GM21526 (cell line): ENCODE measurements around the gene ATG9B.
"Not testable (repeated sequence)": the region's sequence is repeated elsewhere in the genome, so short reads cannot be mapped to it uniquely, and the experiment has no call there.

Experiments
- ATAC-seq: cut with Tn5 transposase; IDR thresholded peaks from one replicate; pipeline ENCODE4 v1.9.1; 2021; ENCODE audit warnings: moderate library complexity; ENCODE audit not compliant: unreplicated experiment, low FRiP score

Gene ATG9B

DNA sequence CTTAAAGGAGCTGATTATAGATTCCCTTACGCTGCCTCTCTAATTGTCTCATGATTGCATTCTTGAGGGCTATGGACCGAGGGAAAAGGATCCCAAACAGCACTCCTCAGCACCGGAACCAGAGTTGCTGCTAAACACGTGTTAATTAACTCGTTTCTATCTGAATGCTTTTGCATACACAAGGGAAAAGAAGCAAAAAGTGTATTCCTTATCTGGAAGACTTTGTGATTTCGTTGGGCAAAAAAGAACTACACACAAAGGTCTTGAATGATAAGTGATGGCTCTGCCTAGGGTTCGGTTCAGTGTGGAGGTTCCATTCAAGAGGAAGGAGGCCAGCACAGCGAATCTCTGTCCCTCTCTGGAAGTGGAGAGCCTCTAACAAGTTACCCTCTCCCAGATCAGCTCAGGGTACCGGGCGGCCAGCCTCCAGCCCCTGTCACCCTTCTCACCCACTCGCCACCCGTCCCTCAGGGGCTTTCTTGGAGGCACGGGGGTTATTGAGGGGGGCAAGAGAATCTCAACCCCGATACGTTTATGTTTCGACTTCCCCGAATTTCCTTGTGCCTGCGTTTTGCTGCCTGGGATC is 34.6 kb upstream of the ATG9B start:
- no peak for ATAC-seq

DNA sequence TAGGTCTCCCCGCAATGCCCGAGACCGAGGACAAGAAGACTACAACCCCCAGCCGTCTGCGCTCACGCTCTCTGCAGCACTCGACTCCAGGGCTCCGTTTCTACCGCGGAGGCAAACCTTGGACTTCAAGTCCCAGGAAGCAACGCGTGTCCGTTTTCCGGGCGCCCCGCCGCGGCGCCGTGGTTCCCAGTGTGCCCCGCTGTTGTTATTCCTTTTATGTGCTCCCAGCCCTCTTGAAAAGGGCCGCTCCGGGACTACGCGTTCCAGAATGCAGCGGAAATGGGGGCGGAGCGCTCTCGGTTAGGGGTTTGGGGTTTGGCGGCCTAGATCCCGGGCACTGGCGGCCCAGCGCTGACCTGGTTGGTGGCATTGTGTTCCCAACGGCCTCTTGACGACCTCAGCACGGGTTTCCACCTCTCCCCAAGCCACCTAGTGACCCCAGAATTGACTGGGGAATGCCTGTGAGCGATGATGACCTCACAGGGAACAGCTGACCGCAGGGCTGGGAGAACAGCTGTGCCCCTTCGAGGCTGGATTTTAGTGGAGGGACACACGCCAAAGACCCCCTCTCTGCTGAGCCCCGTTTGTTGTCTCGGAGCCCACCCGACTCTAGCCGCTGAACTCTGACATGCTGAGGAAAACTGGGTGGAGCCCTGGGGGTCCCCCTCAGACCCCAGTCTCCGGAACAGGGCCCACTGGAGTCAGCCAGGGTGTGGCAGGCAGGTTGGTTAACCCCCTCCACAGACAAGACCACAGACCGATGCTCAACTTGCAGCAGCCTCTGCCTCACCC is 33.9 kb upstream of the ATG9B start:
- peak; percentile 87 for ATAC-seq

DNA sequence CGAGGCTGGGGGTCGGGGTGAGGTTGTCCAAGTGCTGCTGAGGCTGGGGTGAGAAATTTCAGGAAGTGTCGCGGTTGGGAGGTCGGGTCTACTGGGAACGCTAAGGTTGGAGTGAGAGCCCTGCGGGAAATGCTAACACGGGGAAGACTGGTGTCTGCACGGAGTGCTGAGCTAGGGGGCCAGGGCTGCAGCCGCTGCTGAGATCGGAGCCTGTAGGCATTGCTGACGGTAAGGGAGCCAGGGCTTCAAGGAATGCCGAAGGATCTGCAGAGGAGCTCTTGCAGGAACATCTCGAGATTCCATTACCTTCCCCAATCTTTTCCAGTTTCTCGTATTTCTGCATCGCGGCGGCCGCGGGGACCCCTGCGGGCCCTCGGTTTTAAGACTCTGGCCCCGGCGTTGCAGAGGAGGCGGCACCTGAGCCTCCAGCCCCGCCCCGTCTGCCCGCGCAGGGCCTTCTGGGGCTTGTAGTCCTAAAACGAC is 33.3 kb upstream of the ATG9B start, which contains the start of gene CDK5:
Gene CDK5 (minus strand): TSS at position 392 of the 483 bp plus-strand sequence. CDS start 49 bp downstream, at position 343.
- peak; percentile 16 for ATAC-seq

DNA sequence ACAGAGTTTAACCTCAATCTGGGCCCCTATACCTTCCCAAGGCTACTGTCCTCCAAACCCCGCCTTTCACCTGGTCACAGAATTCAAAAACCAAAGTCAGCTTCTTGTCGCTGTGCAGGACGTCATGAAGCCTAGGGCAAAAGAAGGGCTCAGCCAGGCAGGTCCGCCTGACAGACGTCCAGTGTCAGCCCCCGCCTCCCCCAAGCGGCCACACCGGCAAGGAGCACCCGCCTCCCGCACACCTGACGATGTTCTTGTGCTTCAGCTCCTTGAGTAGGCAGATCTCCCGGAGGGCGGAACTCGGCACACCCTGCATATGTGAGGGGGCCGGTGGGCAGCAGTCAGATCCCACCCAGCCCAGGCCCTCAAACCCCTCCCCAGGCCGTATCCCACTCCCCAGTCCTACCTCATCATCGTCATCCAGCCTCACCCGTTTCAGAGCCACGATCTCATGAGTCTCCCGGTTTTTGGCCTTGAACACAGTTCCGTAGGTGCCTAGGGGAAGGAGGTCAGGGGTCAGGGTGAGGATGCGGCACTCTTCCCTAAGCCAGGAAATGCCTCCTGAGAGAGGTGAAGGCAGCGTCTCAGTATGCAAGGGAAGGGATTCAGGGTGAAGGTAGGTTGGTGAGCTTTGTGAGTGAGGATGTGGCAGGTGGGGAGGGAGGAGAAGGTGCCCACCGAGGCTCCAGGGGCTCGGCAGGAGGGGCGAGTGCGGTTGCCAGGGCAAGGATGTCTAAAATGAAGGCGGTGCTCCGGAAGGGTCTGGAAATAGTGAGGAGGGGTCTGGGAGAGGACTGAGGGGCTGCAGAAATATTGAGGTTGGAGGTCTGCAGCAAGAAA is 32.6 kb upstream of the ATG9B start:
- no peak for ATAC-seq

DNA sequence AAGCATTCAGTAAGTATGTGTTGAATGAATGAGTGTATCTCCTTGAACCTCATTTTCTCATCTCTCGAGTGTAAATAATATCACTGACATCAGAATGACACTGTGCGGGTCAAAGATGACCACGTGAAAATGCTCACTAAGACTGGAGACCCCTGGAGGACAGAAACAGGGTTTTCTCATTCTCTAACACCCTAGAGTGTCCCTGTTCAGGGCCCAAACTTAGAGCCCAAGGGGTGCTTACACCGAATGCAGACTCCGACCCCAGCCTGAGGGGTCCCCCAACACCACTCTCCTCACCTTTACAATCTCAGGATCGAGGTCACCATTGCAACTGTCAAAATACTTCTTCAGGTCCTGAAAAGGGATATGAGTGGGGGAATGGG is 32.0 kb upstream of the ATG9B start:
- ATAC-seq, result no peak

DNA sequence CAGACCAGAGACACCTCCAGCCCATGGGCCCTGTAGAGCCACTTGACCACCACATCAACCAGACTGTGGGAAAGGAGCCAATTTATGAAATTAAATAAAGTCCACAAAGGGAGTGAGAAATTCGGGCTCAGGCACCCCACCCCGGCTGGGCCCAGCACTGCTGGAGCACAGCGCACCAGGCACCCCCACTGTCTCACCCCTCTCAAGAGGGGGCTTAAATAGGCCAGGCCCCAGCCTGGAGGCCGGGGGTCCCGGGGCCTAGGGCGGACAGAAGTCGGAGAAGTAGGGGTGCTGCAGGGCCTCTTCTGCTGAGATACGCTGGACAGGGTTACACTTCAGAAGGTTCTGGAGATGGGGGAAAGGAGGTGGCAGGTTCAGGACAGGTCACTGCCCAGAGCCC is 29.5 kb upstream of the ATG9B start:
- ATAC-seq, result no peak

DNA sequence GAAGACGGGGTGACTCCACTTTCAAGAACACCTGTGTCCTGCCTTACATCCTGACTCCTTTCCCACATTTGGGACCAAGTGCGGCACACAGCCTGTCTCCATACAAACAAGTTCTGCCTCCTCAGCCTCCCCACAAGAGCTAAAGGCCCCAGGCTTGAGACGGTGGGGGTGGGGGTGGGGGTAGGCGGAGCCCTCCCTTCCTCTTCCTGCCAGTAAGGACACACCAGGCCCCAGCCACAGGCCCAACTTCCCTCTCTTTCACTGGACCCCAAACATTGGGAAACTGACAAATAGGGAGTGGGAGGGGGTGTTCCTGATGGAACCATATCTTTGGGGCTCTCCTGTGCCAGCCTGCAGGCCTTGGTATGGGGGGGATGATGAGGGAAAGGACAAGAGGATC is 28.8 kb upstream of the ATG9B start:
- ATAC-seq, result no peak

DNA sequence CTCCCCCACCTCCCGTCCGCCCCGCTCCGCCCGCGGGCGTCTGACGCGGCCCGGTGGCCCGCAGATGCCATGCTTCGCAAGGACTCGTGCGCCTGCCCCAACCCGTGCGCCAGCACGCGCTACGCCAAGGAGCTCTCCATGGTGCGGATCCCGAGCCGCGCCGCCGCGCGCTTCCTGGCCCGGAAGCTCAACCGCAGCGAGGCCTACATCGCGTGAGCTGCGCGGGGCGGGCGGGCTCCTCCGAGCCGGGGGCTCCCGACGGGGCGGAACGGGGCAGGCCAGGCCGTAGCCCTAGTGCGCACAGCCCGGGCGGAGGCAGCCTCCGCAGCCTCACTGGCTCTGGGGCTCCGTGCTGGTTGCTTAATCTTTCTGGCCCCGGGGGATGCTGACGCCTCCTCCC is 26.8 kb upstream of the ATG9B start:
- no peak for ATAC-seq

DNA sequence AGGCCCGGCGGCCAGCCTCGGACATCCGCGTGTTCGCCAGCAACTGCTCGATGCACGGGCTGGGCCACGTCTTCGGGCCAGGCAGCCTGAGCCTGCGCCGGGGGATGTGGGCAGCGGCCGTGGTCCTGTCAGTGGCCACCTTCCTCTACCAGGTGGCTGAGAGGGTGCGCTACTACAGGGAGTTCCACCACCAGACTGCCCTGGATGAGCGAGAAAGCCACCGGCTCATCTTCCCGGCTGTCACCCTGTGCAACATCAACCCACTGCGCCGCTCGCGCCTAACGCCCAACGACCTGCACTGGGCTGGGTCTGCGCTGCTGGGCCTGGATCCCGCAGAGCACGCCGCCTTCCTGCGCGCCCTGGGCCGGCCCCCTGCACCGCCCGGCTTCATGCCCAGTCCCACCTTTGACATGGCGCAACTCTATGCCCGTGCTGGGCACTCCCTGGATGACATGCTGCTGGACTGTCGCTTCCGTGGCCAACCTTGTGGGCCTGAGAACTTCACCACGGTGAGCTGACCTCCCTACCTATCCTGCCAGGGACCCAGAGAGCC is 24.7 kb upstream of the ATG9B start:
- no peak for ATAC-seq

DNA sequence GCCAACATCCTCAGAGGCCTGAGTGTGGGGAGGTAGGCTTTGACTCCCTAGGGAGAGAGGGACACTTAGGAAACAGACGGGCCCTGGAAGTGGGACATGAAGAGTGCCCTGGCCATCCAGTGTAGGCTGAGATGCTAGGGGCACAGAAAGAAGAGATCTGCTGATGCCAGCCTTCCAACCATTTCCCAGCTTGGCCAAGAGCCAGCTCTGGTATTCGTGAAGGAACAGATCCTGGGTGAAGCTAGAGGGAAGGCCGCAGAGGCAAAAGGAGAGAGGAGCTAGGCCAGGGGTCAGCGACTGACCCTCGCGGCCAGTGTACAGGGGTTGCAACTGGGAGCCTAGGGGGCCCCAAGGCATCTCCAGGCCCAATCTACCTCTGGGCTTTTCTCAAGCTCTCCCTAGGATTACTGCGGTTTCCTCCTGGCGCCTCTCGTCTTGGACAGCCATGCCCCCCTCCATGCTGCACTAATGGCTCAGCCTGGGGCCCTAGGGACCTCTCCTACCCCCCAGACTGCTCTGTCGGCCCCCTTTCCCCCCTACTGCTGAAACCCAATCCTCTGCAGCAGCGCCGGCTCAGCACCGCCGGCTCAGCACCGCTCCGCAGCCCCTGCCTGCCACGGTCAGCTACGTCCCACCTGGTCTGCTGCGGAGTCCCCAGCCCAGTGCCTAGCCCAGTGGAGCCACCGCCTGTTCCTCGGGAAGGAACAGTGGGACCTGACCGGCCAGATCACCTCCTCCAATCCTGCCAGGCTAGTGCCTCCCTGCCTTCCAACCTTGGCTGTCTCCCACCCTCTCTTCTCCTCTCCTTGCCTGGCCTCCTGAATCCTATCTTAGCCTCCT is 23.9 kb upstream of the ATG9B start, which contains the start of gene ASIC3:
Gene ASIC3 (plus strand): TSS at position 556 of the 840 bp plus-strand sequence. CDS start 355 bp downstream, outside the sequence.
- no peak for ATAC-seq

DNA sequence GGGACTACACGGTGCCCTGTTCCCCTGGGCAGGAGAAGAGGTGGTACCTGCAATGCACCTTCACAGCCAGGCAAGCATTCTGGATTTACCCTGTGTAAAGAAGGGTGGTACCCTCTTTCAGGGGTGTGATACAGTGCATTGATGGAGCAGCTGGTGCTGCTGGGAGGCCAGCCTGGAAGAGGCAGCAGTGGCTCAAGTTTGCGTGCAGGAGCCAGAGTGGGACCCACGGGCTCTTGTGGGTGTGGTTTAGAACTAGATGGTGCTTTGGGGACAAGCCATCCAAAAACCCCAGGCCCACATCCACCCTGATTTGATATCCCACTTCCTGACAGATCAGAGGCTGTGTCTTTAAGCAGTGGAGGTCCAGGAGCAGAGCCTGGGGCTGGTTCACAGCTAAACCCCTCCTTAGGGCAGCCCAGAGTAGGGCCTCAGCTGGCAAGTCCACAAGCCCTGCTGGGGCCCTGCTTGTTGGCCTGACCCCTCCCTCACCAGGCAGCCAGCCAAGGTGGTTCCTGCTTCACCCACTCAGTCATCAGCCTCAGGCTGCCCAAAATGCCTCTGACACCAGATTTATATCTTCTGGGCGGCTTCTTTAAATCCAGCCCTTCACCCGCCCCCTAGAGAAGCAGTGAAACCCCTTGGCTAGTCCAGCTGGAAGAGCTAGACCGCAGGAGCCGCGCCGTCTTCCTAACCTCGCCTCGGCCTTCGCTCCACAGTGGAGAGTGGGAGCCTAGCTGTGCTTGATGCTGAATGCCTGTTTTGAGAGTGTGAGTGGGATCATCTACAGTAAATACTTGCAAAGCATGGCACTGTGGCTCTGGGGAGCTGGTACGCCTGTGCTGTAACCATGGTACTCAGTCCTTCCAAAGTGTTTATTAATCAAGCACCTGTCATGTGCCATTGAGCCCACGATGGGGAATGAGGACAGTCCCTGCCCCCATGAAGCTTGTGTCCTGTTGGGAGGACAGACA is 22.6 kb upstream of the ATG9B start:
- ATAC-seq, result no peak

DNA sequence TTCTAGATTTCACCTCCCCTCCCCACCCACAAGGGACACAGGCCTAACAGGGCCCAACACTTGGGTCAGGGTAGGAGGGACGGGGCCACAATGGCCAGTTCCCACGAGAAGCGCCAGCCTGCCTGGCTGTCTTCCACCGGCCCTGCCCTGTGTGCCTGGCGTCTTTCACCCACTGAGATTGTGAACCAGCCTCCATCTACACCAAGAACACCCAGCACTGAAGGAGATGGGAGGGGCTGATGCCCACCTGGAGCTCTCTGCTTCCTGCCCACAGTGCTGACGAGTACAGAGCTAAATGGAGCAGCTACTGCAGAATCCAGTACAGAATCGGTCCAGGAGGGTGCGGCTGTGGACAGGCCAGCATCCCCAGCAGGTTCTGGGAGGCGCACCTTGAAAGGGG is 21.7 kb upstream of the ATG9B start:
- ATAC-seq, result no peak

DNA sequence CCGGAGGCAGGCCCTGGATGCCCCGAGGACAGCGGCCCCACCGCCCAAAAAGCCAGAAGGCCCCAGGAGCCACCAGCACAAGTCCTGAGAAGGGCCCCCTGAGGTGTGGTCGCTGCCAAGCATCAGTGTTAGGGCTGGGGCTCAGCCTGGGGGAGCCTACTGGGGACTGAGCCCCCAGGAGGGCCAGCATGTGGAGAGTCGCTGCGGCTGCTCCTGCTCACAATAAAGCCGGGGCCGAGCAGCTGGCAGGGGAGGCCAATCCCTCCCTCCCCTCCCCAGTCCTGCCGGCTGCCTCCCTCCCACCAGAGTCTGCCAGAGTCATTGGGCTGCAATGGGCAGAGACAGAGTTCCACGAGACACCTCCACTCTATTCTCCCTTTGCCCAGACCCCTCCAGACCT is 21.0 kb upstream of the ATG9B start:
- no peak for ATAC-seq

DNA sequence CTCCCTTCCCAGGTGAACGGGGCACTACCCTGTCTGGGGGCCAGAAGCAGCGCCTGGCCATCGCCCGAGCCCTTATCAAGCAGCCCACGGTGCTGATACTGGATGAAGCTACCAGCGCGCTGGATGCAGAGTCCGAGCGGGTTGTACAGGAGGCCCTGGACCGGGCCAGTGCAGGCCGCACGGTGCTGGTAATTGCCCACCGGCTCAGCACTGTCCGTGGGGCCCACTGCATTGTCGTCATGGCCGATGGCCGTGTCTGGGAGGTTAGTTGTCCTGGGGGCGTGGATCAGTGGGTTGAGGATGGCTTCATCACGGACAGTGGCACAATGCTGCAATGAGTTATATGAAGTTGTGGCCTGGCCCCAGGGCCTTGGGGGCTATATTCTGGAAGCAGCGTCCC is 19.7 kb upstream of the ATG9B start:
- no peak for ATAC-seq

DNA sequence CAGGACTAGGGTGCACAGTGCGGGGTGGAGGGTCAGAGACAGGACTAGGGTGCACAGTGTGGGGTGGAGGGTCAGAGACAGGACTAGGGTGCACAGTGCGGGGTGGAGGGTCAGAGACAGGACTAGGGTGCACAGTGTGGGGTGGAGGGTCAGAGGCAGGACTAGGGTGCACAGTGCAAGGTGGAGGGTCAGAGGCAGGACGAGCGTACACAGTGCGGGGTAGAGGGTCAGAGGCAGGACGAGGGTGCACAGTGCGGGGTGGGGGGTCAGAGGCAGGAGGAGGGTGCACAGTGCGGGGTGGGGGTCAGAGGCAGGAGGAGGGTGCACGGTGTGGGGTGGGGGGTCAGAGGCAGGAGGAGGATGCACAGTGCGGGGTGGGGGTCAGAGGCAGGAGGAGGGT is 19.2 kb upstream of the ATG9B start:
- ATAC-seq, result not testable (repeated sequence)

DNA sequence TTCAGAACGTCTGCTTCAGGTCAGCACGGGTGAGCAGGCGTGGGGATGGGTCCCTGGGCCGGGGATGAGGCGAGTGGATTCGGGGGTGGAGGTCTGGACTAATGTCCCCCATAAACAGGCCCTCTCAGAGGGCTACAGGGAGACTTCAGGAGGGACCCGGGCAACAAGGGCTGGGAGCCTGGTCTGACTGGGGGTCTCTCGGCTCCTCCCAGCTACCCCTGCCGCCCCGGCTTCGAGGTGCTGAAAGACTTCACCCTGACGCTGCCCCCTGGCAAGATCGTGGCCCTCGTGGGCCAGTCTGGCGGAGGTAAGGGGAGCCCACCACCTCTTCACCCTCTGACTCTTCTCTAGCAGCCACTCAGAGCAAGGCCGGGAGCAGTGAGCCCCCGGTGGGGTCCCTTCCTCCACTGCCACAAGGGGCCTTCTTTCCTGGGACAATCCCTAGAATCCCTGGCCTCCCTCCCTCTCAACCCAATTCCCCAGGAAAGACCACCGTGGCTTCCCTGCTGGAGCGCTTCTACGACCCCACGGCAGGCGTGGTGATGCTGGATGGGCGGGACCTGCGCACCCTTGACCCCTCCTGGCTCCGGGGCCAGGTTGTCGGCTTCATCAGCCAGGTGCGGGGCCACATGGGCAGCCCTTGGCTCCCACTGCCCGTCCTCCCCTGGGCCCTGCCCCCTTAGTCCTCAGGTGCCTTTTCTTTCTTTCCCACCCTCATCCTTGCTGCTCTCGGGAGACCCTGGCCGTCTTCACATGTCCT is 16.5 kb upstream of the ATG9B start:
- ATAC-seq, result no peak

DNA sequence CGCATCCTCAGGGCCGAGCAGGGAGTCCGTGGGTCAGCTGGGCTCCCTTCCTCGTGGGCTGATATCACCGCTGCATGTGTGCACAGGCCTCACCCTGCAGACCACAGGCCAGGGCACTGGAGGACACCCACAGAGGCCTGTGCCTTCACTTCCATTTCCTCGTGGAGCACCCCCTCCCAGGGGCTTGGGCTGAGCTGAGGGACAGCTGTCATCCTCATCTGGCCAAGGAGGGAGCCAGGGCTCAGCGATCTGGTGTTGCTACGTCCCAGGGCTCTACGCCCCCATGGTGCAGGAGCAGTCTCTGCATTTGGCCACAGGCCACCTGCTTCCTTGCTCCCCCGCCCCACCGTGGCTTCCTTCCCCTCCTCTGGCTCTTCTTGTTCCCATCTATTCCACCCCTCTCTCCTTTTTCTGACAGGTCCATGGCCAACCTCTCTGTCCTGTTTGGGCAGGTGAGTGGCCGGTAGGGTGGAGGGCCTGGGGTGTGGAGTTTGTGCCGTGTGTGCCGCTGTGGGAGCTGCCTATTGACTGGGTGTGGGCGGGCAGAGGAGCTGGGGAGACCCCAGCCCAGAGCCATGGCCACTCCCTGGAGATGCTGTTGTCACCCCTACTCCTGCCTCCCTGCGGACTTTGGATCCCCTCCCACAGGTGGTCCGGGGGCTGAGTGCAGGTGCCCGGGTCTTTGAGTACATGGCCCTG is 15.7 kb upstream of the ATG9B start:
- no peak for ATAC-seq
